Endothelial cell of umbilical vein (primary cell): ENCODE data around the gene SPTB.

Experiments
- CTCF ChIP-seq, 2 donors: IDR thresholded peaks; 1 replicate in 1 of 2; 2 replicates in 1 of 2; pipeline ENCODE4 v1.5.1; 2011; ENCODE audit warnings: low read length in 2 of 2, mild to moderate bottlenecking in 2 of 2, moderate library complexity in 2 of 2, control low read depth in 1 of 2, inconsistent platforms in 1 of 2, low read depth in 1 of 2; ENCODE audit not compliant: insufficient read depth in 1 of 2; ENCODE audit errors: extremely low read depth in 1 of 2
- JUN ChIP-seq: IDR thresholded peaks from 2 replicates; pipeline ENCODE4 v1.6.1; 2011; ENCODE audit warnings: borderline replicate concordance, low read depth; ENCODE audit not compliant: insufficient read length, insufficient read depth
- POLR2AphosphoS5 ChIP-seq: IDR thresholded peaks from 2 replicates; pipeline ENCODE4 v1.6.1; 2012; ENCODE audit warnings: low read depth, mild to moderate bottlenecking, control low read depth, low read length, moderate library complexity; ENCODE audit not compliant: insufficient read depth

- TF ChIP-seq CTCF (IDR thresholded peaks at IDR 0.05; ENCODE audit: extremely low read depth in 1 of 2, insufficient read depth in 1 of 2, low read depth in 1 of 2, low read length in 2 of 2) (no peak), POLR2AphosphoS5 (no peak), JUN (no peak)
These were observed 38.5 kb downstream of the SPTB start for GRCh38 chr14:64841121-64841651.
